ENCODE measurements around the gene CHML. TPM values are rescaled to one million over a fixed set of nuclear protein-coding genes. Genes with fewer than 3 reads are reported as not detected.

The CHML gene
- total and polyA plus RNA-seq, 2 experiments from 2014 or later, result 4.4 to 20.9 TPM

DNA sequence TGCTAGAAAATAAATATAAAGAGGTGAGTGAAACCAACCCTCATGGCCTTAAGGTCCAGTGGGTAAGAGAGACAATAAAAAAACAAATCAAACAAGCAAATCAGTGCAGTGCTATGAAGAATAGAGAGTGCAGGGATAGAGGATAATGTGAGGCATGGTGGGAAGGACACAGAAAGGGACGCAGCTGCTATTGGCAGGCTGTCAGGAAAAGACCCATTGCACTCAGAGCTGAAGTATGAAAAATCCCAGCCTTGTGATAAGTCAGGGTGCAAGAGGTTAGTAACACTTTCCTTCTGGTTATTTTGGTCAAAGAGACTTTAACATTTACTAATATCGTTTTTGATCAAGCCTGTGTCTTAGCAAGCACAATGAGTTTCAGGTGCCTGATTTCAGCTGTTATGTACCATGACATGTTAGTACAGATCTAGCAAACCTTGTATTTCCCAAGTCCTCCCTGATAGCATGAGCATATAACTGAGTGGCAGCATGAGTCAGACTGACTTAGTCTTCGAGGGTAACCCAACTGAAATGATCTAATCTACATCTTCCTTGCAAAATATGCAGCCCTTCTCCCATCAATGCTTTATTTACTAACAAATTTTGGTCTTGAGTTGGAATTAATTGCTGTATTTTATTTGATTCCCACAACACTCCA, 31.7 kb downstream of the CHML start:
- Histone ChIP-seq H2AFZ (no peak overlapping the region), H3K9me3 (ENCODE audit: low read depth) (no peaks in the 10 kb centered on the region), H4K20me1 (ENCODE audit: insufficient read depth, poor library complexity, severe bottlenecking) (no peaks in the 10 kb centered on the region), H3K36me3 (replicated peaks; ENCODE audit: insufficient read depth, low read depth) (no peaks in the 10 kb centered on the region), H3K4me2 (no peak overlapping the region), H3K9me2 (replicated peaks; ENCODE audit: insufficient read depth) (no peaks in the 10 kb centered on the region), H3K4me1 (ENCODE audit: insufficient read depth) (peaks cover 17% of the 10 kb centered on the region), H3K27ac (no peak overlapping the region), H3K4me3 (no peak overlapping the region), H3K27me3 (no peaks in the 10 kb centered on the region), H3K79me2 (no peaks in the 10 kb centered on the region)
- DNase-seq (ENCODE audit: low spot score), result no peak
- no peak for TF ChIP-seq EZH2 (IDR thresholded peaks at IDR 0.05; ENCODE audit: borderline replicate concordance)
- WGBS (ENCODE audit: low lambda C conversion rate, missing lambda C conversion rate), result 71% methylated on average over 3 of the region's 3 CpGs

DNA sequence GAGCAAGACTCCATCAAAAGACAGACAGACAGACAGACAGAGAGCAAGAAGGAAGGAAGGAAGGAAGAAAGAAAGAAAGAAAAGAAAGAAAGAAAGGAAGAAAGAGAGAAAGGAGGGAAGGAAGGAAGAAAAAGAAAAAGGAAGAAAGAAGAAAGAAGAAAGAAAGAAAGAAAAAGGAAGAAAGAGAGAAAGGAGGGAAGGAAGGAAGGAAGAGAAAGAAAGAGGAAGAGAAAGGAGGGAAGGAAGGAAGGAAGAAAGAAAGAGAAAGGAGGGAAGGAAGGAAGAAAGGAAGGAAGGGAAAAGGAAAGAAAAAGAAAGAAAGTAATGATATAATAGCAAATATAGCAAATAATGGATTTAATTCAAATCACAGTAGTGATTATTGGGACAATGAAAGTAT, 32.7 kb downstream of the CHML start:
- no peak for DNase-seq (ENCODE audit: low spot score)
- no peak overlapping the region for H3K4me2 ChIP-seq
- H3K27me3 ChIP-seq, result no peaks in the 10 kb centered on the region
- no peak overlapping the region for H3K27ac ChIP-seq
- no peaks in the 10 kb centered on the region for H3K9me2 ChIP-seq (replicated peaks; ENCODE audit: insufficient read depth)
- H4K20me1 ChIP-seq (ENCODE audit: insufficient read depth, poor library complexity, severe bottlenecking), result no peaks in the 10 kb centered on the region
- peaks cover 17% of the 10 kb centered on the region for H3K4me1 ChIP-seq (ENCODE audit: insufficient read depth)
- H3K36me3 ChIP-seq (replicated peaks; ENCODE audit: insufficient read depth, low read depth), result no peaks in the 10 kb centered on the region
- no peaks in the 10 kb centered on the region for H3K79me2 ChIP-seq
- TF ChIP-seq, protein P1, sequence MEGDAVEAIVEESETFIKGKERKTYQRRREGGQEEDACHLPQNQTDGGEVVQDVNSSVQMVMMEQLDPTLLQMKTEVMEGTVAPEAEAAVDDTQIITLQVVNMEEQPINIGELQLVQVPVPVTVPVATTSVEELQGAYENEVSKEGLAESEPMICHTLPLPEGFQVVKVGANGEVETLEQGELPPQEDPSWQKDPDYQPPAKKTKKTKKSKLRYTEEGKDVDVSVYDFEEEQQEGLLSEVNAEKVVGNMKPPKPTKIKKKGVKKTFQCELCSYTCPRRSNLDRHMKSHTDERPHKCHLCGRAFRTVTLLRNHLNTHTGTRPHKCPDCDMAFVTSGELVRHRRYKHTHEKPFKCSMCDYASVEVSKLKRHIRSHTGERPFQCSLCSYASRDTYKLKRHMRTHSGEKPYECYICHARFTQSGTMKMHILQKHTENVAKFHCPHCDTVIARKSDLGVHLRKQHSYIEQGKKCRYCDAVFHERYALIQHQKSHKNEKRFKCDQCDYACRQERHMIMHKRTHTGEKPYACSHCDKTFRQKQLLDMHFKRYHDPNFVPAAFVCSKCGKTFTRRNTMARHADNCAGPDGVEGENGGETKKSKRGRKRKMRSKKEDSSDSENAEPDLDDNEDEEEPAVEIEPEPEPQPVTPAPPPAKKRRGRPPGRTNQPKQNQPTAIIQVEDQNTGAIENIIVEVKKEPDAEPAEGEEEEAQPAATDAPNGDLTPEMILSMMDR (IDR thresholded peaks at IDR 0.05; ENCODE audit: poor library complexity), result no peak
- no peak for TF ChIP-seq EZH2 (IDR thresholded peaks at IDR 0.05; ENCODE audit: borderline replicate concordance)
- no peak for TF ChIP-seq EZH2phosphoT487 (IDR thresholded peaks at IDR 0.05; ENCODE audit: low read depth, severe bottlenecking, unreplicated experiment)
- no peaks in the 10 kb centered on the region for H3K9me3 ChIP-seq (ENCODE audit: low read depth)
- H3K4me3 ChIP-seq, result no peak overlapping the region
- H2AFZ ChIP-seq, result no peak overlapping the region

DNA sequence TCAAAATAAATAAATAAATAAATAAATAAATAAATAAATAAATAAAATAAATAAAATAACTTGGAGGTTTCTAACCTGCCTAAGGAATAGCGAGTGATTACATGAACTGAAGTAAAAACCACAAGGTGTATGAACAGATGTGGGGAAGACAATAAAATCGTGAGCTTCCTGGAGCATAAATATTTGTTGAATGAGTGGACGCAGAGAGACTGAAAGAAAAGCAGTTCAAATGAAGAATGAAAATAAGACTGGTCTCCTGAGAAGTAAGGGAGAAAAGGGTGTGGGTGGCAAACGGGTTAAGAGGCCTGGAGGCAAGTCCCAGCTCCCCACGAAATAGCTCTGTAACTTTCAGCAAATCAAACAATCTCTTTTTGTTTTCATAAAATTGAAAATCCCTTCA, 33.6 kb downstream of the CHML start:
- Histone ChIP-seq H3K9me2 (replicated peaks; ENCODE audit: insufficient read depth) (no peaks in the 10 kb centered on the region), H3K79me2 (no peaks in the 10 kb centered on the region), H3K4me3 (no peak overlapping the region), H4K20me1 (ENCODE audit: insufficient read depth, poor library complexity, severe bottlenecking) (no peaks in the 10 kb centered on the region), H3K4me1 (ENCODE audit: insufficient read depth) (peaks cover 13% of the 10 kb centered on the region), H3K4me2 (no peak overlapping the region), H3K36me3 (replicated peaks; ENCODE audit: insufficient read depth, low read depth) (no peaks in the 10 kb centered on the region), H3K27me3 (no peaks in the 10 kb centered on the region), H3K27ac (no peak overlapping the region), H3K9me3 (ENCODE audit: low read depth) (no peaks in the 10 kb centered on the region), H2AFZ (no peak overlapping the region)
- WGBS (ENCODE audit: low lambda C conversion rate, missing lambda C conversion rate), result 72% methylated on average over 5 of the region's 5 CpGs
- TF ChIP-seq, protein P1 (IDR thresholded peaks at IDR 0.05; ENCODE audit: poor library complexity), result no peak
- TF ChIP-seq EZH2phosphoT487 (IDR thresholded peaks at IDR 0.05; ENCODE audit: low read depth, severe bottlenecking, unreplicated experiment) (no peak), EZH2 (IDR thresholded peaks at IDR 0.05; ENCODE audit: borderline replicate concordance) (no peak)
- no peak for DNase-seq (ENCODE audit: low spot score)

DNA sequence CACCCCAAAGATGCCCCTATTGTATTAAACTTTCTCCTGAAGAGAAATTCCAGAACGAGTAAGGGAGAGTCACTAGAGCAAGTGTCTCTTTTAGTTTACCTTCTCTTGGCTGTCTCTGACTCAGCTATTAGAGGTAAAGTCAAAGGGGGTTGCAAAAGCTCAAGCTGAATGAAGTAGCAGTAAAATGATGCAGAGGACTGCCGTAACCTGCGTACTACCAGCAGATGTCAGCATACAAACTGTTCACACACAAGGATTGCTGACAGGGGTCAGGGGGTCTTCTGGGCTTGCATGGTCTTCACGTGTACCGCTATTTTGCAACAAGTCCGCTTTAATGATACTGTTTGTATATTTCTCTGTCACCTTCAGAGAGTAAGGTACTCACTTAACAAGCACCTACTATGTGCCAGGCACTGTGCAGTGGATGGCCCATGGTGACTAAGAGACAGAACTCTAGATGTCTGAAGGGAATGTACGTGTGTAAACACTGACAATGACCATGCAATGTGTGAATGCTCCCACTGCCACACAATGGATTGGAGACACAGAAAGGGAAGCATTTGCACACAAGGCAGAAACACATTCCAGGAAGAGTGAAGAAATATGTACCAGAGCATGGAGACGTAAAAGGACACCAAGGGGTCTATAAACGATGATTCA, 34.9 kb downstream of the CHML start:
- Histone ChIP-seq H3K9me2 (replicated peaks; ENCODE audit: insufficient read depth) (no peaks in the 10 kb centered on the region), H3K4me2 (no peak overlapping the region), H3K79me2 (no peaks in the 10 kb centered on the region), H2AFZ (no peak overlapping the region), H4K20me1 (ENCODE audit: insufficient read depth, poor library complexity, severe bottlenecking) (no peaks in the 10 kb centered on the region), H3K27me3 (no peaks in the 10 kb centered on the region), H3K4me1 (ENCODE audit: insufficient read depth) (peaks cover 5% of the 10 kb centered on the region), H3K27ac (no peak overlapping the region), H3K36me3 (replicated peaks; ENCODE audit: insufficient read depth, low read depth) (no peaks in the 10 kb centered on the region), H3K4me3 (no peak overlapping the region), H3K9me3 (ENCODE audit: low read depth) (no peaks in the 10 kb centered on the region)
- 79% methylated on average over 9 of the region's 9 CpGs for WGBS (ENCODE audit: low lambda C conversion rate, missing lambda C conversion rate)
- DNase-seq (ENCODE audit: low spot score), result peak; percentile 20
- TF ChIP-seq EZH2phosphoT487 (IDR thresholded peaks at IDR 0.05; ENCODE audit: low read depth, severe bottlenecking, unreplicated experiment), result no peak
- no peak for TF ChIP-seq EZH2 (IDR thresholded peaks at IDR 0.05; ENCODE audit: borderline replicate concordance)
- TF ChIP-seq, protein P1 (IDR thresholded peaks at IDR 0.05; ENCODE audit: poor library complexity), result peak; percentile 28

Data from hepatocyte (in vitro differentiated cells).